H1 (cell line): ENCODE data around the gene SLC5A10. TPM values are rescaled to one million over a fixed set of nuclear protein-coding genes. Genes with fewer than 3 reads are reported as not detected.

ENCODE experiments used
- CTCF ChIA-PET: fragments of 300-600 bp; sonication (Branson Sonifier 250); formaldehyde crosslinking; loops from one replicate; lab custom pipeline; 2021; ENCODE audit not compliant: partially characterized antibody; lab: Charles Lee
- POLR2A ChIA-PET: fragments of 300-600 bp; sonication (Branson Sonifier 250); formaldehyde crosslinking; loops from one replicate; lab custom pipeline; 2021; ENCODE audit warnings: inconsistent platforms; ENCODE audit not compliant: partially characterized antibody; lab: Charles Lee
- DNase-seq, 2 experiments: peaks; one replicate each; pipeline versions ENCODE4 v3.0.0 to v3.0.0-alpha.2; 2010 to 2022; ENCODE audit warnings: low spot score in 2 of 2, low read depth in 1 of 2, mixed read lengths in 1 of 2
- FAIRE-seq: peaks from 2 replicates; lab custom pipeline; 2011; peaks lifted over from hg19 to GRCh38; lab: Jason Lieb, UNC
- H2AFZ ChIP-seq: 2 replicates; pipeline ENCODE4 v1.8.1; 2012; ENCODE audit warnings: low read length, inconsistent platforms
- H2AK5ac ChIP-seq: 2 replicates; pipeline ENCODE4 v1.6.1; 2013; ENCODE audit warnings: low read depth, low read length
- H2BK120ac ChIP-seq: replicated peaks from 2 replicates; pipeline ENCODE3; 2013; ENCODE audit warnings: low read depth, low read length, inconsistent platforms
- H2BK12ac ChIP-seq: 2 replicates; pipeline ENCODE4 v1.6.1; 2013; ENCODE audit warnings: low read depth, low read length
- H2BK15ac ChIP-seq: 2 replicates; pipeline ENCODE4 v1.6.1; 2013; ENCODE audit warnings: low read length
- H2BK20ac ChIP-seq: 2 replicates; pipeline ENCODE4 v1.6.1; 2013; ENCODE audit warnings: low read length
- H2BK5ac ChIP-seq: 2 replicates; pipeline ENCODE4 v1.6.1; 2013; ENCODE audit warnings: low read depth, low read length
- H3K14ac ChIP-seq: 2 replicates; pipeline ENCODE4 v1.6.1; 2013; ENCODE audit warnings: inconsistent platforms; ENCODE audit not compliant: insufficient read length
- H3K18ac ChIP-seq: 2 replicates; pipeline ENCODE4 v1.6.1; 2013; ENCODE audit warnings: low read length; ENCODE audit errors: extremely low read depth
- H3K23ac ChIP-seq: 2 replicates; pipeline ENCODE4 v1.6.1; 2013; ENCODE audit warnings: inconsistent platforms; ENCODE audit not compliant: insufficient read length
- H3K23me2 ChIP-seq: 2 replicates; pipeline ENCODE4 v1.6.1; 2013; ENCODE audit warnings: low read depth, low read length
- H3K27ac ChIP-seq: 2 replicates; pipeline ENCODE4 v1.6.1; 2011; ENCODE audit warnings: low read depth, low read length, inconsistent platforms
- H3K27me3 ChIP-seq, 4 experiments: replicated peaks in 1 of 4; 1 replicate in 1 of 4; 2 replicates in 3 of 4; pipeline versions ENCODE4 v1.6.1 to v1.8.1; 2011 to 2013; ENCODE audit warnings: low read length in 3 of 4, mild to moderate bottlenecking in 3 of 4, inconsistent platforms in 2 of 4, mixed read lengths in 2 of 4, moderate library complexity in 1 of 4; ENCODE audit not compliant: control insufficient read depth in 3 of 4, insufficient read depth in 3 of 4; ENCODE audit errors: extremely low read depth in 1 of 4
- H3K36me3 ChIP-seq, 4 experiments: 2 replicates each; pipeline versions ENCODE4 v1.6.1 to v1.8.1; 2011 to 2013; ENCODE audit warnings: mild to moderate bottlenecking in 4 of 4, low read length in 3 of 4, moderate library complexity in 2 of 4, control low read depth in 1 of 4, inconsistent platforms in 1 of 4; ENCODE audit not compliant: insufficient read depth in 4 of 4, control insufficient read depth in 2 of 4
- H3K4ac ChIP-seq: replicated peaks from 2 replicates; pipeline ENCODE3; 2013; ENCODE audit warnings: low read length, low read depth, mixed read lengths, inconsistent platforms; ENCODE audit not compliant: insufficient read length
- H3K4me1 ChIP-seq, 4 experiments: replicated peaks in 1 of 4; 1 replicate in 1 of 4; 2 replicates in 3 of 4; pipeline versions ENCODE4 v1.6.1 to v1.8.1; 2011 to 2013; ENCODE audit warnings: low read length in 3 of 4, inconsistent platforms in 2 of 4, mixed read lengths in 1 of 4; ENCODE audit not compliant: insufficient read depth in 4 of 4, control insufficient read depth in 3 of 4
- H3K4me2 ChIP-seq, 2 experiments: 2 replicates each; pipeline versions ENCODE4 v1.6.1 to v1.8.1; 2011 to 2013; ENCODE audit warnings: low read depth in 2 of 2, low read length in 2 of 2, control low read depth in 1 of 2, inconsistent platforms in 1 of 2, mild to moderate bottlenecking in 1 of 2; ENCODE audit not compliant: insufficient read depth in 1 of 2
- H3K4me3 ChIP-seq, 4 experiments: fragments of 200-600, 300-600 bp in 1 of 4; sonication (generic), shearing (Covaris generic), sonication (Bioruptor Twin) in 1 of 4; 2 replicates each; pipeline versions ENCODE4 v1.5.1 to v1.8.1; 2011 to 2016; ENCODE audit warnings: low read length in 4 of 4, low read depth in 3 of 4, control low read depth in 2 of 4, inconsistent platforms in 2 of 4, mild to moderate bottlenecking in 2 of 4, mixed read lengths in 1 of 4, moderate library complexity in 1 of 4; ENCODE audit not compliant: insufficient read depth in 2 of 4; ENCODE audit errors: extremely low read depth in 1 of 4
- H3K56ac ChIP-seq: replicated peaks from 2 replicates; pipeline ENCODE3; 2013; ENCODE audit warnings: low read depth, mild to moderate bottlenecking, mixed read lengths, low read length, inconsistent platforms; ENCODE audit not compliant: insufficient read length
- H3K79me1 ChIP-seq: 2 replicates; pipeline ENCODE4 v1.6.1; 2013; ENCODE audit warnings: low read depth, low read length, control low read depth
- H3K79me2 ChIP-seq, 2 experiments: 2 replicates each; pipeline versions ENCODE4 v1.6.1 to v1.8.1; 2012 to 2013; ENCODE audit warnings: low read length in 2 of 2, mild to moderate bottlenecking in 2 of 2, inconsistent platforms in 1 of 2; ENCODE audit not compliant: insufficient read depth in 2 of 2, control insufficient read depth in 1 of 2
- H3K9ac ChIP-seq, 4 experiments: replicated peaks in 1 of 4; 1 replicate in 1 of 4; 2 replicates in 3 of 4; pipeline versions ENCODE4 v1.6.1 to v1.8.1; 2011 to 2013; ENCODE audit warnings: low read depth in 3 of 4, low read length in 3 of 4, control low read depth in 2 of 4, mild to moderate bottlenecking in 2 of 4, moderate library complexity in 2 of 4, inconsistent platforms in 1 of 4; ENCODE audit errors: extremely low read depth in 1 of 4
- H3K9me3 ChIP-seq, 2 experiments: 2 replicates each; pipeline versions ENCODE4 v1.6.1 to v1.8.1; 2012 to 2013; ENCODE audit warnings: mild to moderate bottlenecking in 2 of 2, moderate library complexity in 2 of 2, control low read depth in 1 of 2, inconsistent platforms in 1 of 2, low read depth in 1 of 2, low read length in 1 of 2, mixed read lengths in 1 of 2; ENCODE audit not compliant: insufficient read depth in 2 of 2
- H4K20me1 ChIP-seq, 2 experiments: replicated peaks in 1 of 2; 2 replicates each; pipeline versions ENCODE3 to v1.8.1; 2011 to 2013; ENCODE audit warnings: inconsistent platforms in 2 of 2, low read length in 2 of 2, mild to moderate bottlenecking in 1 of 2; ENCODE audit not compliant: insufficient read depth in 2 of 2, control insufficient read depth in 1 of 2
- H4K5ac ChIP-seq: 2 replicates; pipeline ENCODE4 v1.6.1; 2013; ENCODE audit warnings: low read length, low read depth, mixed read lengths, inconsistent platforms; ENCODE audit not compliant: insufficient read length
- H4K8ac ChIP-seq: 2 replicates; pipeline ENCODE4 v1.8.0; 2013; ENCODE audit warnings: mild to moderate bottlenecking, moderate library complexity, low read length, inconsistent platforms; ENCODE audit not compliant: insufficient read depth; ENCODE audit errors: extremely low read depth
- H4K91ac ChIP-seq: replicated peaks from 2 replicates; pipeline ENCODE3; 2013; ENCODE audit warnings: low read length, mixed read lengths, inconsistent platforms; ENCODE audit not compliant: insufficient read length
- CHD2 ChIP-seq: IDR thresholded peaks from 2 replicates; pipeline ENCODE4 v1.6.1; 2012; ENCODE audit warnings: low read length, improper control_type of control experiment
- JUN ChIP-seq: IDR thresholded peaks from 2 replicates; pipeline ENCODE4 v1.6.1; 2011; ENCODE audit warnings: low read depth, mild to moderate bottlenecking, improper control_type of control experiment, low read length
- KDM1A ChIP-seq: fragments of 200-600, 300-600 bp; sonication (generic); IDR thresholded peaks from 2 replicates; pipeline ENCODE4 v1.7.1; 2016; ENCODE audit warnings: mild to moderate bottlenecking, low read length, borderline replicate concordance
- NRF1 ChIP-seq: IDR thresholded peaks from 2 replicates; pipeline ENCODE4 v1.6.1; 2011; ENCODE audit warnings: mild to moderate bottlenecking, low read depth, low read length, improper control_type of control experiment
- SIN3A ChIP-seq, 2 experiments: IDR thresholded peaks in 1 of 2; conservative IDR thresholded peaks in 1 of 2; 2 replicates each; pipeline ENCODE4 v1.6.1; 2011 to 2012; ENCODE audit warnings: low read length in 2 of 2, improper control_type of control experiment in 1 of 2, low read depth in 1 of 2, mild to moderate bottlenecking in 1 of 2
- TAF1 ChIP-seq: IDR thresholded peaks from 2 replicates; pipeline ENCODE4 v1.6.1; 2011; ENCODE audit warnings: mild to moderate bottlenecking, low read depth, low read length
- TCF12 ChIP-seq: IDR thresholded peaks from 2 replicates; pipeline ENCODE4 v1.6.1; 2011; ENCODE audit warnings: low read depth, mild to moderate bottlenecking, low read length
- ZNF274 ChIP-seq: IDR thresholded peaks from 2 replicates; pipeline ENCODE4 v1.7.0; 2012; ENCODE audit warnings: low read length, borderline replicate concordance; ENCODE audit errors: extremely low read depth
- WGBS, 2 experiments: shearing (Covaris generic) in 1 of 2; methylation state at CpG; one replicate each; pipeline versions ENCODE4 v1.1.6 to v1.1.7; 2013 to 2015; ENCODE audit warnings: low lambda C conversion rate in 2 of 2, mixed read lengths in 2 of 2, inconsistent platforms in 1 of 2, low coverage in 1 of 2, missing lambda C conversion rate in 1 of 2; ENCODE audit not compliant: insufficient replicate concordance in 2 of 2, insufficient coverage in 1 of 2, insufficient read length in 1 of 2; ENCODE audit errors: extremely low coverage in 1 of 2, missing lambda C conversion rate in 1 of 2; 5-methylcytosine and 5-hydroxymethylcytosine counted together
- polyA plus RNA-seq, 7 experiments: library from polyadenylated mRNA; depleted of rRNA in 3 of 7; stranded (reverse) in 5 of 7; unstranded in 2 of 7; fragments of >200 nt in 5 of 7; fragments of 200-250 nt in 2 of 7; gene quantifications; 1 replicate in 5 of 7; 2 replicates in 1 of 7; 4 replicates in 1 of 7; pipeline versions ENCODE4 v1.2.1 to v1.2.3, GENCODE V29; 2011 to 2013; ENCODE audit warnings: missing spikeins in 2 of 7, mixed read lengths in 2 of 7
- total RNA-seq: library from RNA; stranded (reverse); fragmentation: NEBNext Ultra II Directional; extraction: Animal tissue kit (Norgen Biotek cat#: 25700); gene quantifications from 2 replicates; pipeline ENCODE4 v1.2.1, GENCODE V29; 2021
- TF ChIP-seq, protein P1 (sequence below): IDR thresholded peaks from 2 replicates; pipeline ENCODE4 v1.6.1; 2012; ENCODE audit warnings: inconsistent platforms

Gene SLC5A10
- total and polyA plus RNA-seq, 2 of the 8 experiments (the other 6 are each of a cell fraction or from before 2014, with no cell fraction given) = 0.05 to 0.11 TPM

DNA sequence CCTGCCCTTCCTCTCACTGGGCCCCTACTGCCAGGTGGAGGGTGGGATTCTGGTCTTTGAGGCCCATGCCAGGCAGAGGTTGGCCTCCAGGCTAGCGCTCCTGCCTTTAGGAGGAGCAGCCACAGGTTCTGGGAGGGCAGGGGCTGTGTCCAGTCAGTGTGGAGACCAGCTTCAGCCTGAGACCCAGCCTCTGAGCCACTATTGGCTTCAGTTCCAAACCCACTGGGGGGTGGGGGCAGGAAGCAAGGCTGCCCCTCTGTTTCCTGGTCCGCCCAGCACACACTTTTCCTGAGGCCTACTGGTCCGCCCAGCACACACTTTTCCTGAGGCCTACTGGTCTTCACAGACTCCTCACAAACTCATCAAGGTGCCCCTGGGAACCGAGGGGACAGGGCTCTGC, 16.4 kb downstream of the SLC5A10 start:
- Histone ChIP-seq H3K79me1 (peaks cover 5% of the 10 kb centered on the region; the same call in 1 of the 2 replicates), H4K20me1 (peaks cover 0 to 11% of the 10 kb centered on the region in 2 experiments), H3K27ac (peak overlapping the region; percentile 58; the same call in 1 of the 2 replicates), H3K4ac (peak overlapping the region; percentile 72), H3K23ac (no peak overlapping the region), H3K56ac (no peak overlapping the region), H2BK5ac (peak overlapping the region; percentile 75; the same call in 1 of the 2 replicates), H2BK120ac (no peak overlapping the region)
- no peak for FAIRE-seq
- CTCF ChIA-PET = interaction anchor here (1.2 to 2.2 kb wide), 4 partner anchors 8 to 34 kb away, joined by 3 to 9 read pairs (median 4); no protein-coding TSS in a partner anchor
- TF ChIP-seq SIN3A (conservative IDR thresholded peaks at IDR 0.05 in 1 of 2, IDR thresholded peaks at IDR 0.05 in 1 of 2; ENCODE audit: low read depth in 1 of 2, low read length in 2 of 2) = no peak
- TF ChIP-seq KDM1A = no peak
- TF ChIP-seq TAF1 = no peak
- no peak for TF ChIP-seq CHD2
- no peak for TF ChIP-seq ZNF274
- no peak for TF ChIP-seq TCF12
- no peak for TF ChIP-seq NRF1
- TF ChIP-seq, protein P1, sequence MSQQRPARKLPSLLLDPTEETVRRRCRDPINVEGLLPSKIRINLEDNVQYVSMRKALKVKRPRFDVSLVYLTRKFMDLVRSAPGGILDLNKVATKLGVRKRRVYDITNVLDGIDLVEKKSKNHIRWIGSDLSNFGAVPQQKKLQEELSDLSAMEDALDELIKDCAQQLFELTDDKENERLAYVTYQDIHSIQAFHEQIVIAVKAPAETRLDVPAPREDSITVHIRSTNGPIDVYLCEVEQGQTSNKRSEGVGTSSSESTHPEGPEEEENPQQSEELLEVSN = no peak
- no peak for TF ChIP-seq JUN
- TF ChIP-seq, all 59 proteins: peak for 0
- 85% methylated on average over 4 of the region's 4 CpGs; no CpG with 5 or more reads in 1 of the 2 experiments for WGBS, 2 experiments
- Histone ChIP-seq H2BK15ac (0 out of 2 replicates have a peak overlapping the region, but pooled peaks have one; percentile 61), H4K8ac (peak overlapping the region; percentile 11; the same call in 1 of the 2 replicates), H3K9ac (no peak overlapping the region; a peak in 1 of 7 replicates), H4K5ac (no peak overlapping the region), H2BK20ac (no peak overlapping the region), H3K27me3 (no peaks in the 10 kb centered on the region), H3K79me2 (no peaks in the 10 kb centered on the region), H2AK5ac (no peak overlapping the region), H4K91ac (no peak overlapping the region), H3K36me3 (peaks cover 6 to 17% (median 10%) of the 10 kb centered on the region in 4 experiments; a peak in 5 of 8 replicates), H2BK12ac (no peak overlapping the region), H3K4me2 (no peak overlapping the region), H3K4me3 (no peak overlapping the region), H3K18ac (no peak overlapping the region), H3K4me1 (peaks cover 0 to 29% (median 18%) of the 10 kb centered on the region in 4 experiments; a peak in 6 of 7 replicates), H2AFZ (no peak overlapping the region), H3K9me3 (no peaks in the 10 kb centered on the region), H3K14ac (no peak overlapping the region), H3K23me2 (no peaks in the 10 kb centered on the region)
- POLR2A ChIA-PET = interaction anchor here (1.0 kb wide), 1 partner anchor 41 kb away, joined by 3 read pairs; no protein-coding TSS in a partner anchor
- no peak for DNase-seq
